Transverse colon (tissue), 4 donors: ENCODE results near the gene TMEM273.

Source experiments
- EP300 ChIP-seq: sonication (generic); formaldehyde crosslinking; IDR thresholded peaks from one replicate; pipeline ENCODE4 v1.6.1; 2017; ENCODE audit warnings: antibody characterized with exemption, low read depth
- POLR2A ChIP-seq: fragments of 450-650 bp; IDR thresholded peaks from one replicate; pipeline ENCODE4 v1.6.1; 2016; ENCODE audit warnings: antibody characterized with exemption, mild to moderate bottlenecking, moderate library complexity
- POLR2AphosphoS5 ChIP-seq, 3 donors: sonication (generic); formaldehyde crosslinking; IDR thresholded peaks; one replicate each; pipeline ENCODE4 v1.6.1; 2016; ENCODE audit warnings: antibody characterized with exemption in 3 of 3
- TF ChIP-seq, protein P1 (sequence below), 5 experiments: fragments of 200-600 bp in 3 of 5; fragments of 450-650 bp in 2 of 5; sonication (generic) in 3 of 5; IDR thresholded peaks; 1 replicate in 2 of 5; 2 replicates in 3 of 5; pipeline ENCODE4 v1.5.1; 2016 to 2017; ENCODE audit warnings: antibody characterized with exemption in 5 of 5, inconsistent platforms in 3 of 5, mild to moderate bottlenecking in 2 of 5, moderate library complexity in 1 of 5

DNA sequence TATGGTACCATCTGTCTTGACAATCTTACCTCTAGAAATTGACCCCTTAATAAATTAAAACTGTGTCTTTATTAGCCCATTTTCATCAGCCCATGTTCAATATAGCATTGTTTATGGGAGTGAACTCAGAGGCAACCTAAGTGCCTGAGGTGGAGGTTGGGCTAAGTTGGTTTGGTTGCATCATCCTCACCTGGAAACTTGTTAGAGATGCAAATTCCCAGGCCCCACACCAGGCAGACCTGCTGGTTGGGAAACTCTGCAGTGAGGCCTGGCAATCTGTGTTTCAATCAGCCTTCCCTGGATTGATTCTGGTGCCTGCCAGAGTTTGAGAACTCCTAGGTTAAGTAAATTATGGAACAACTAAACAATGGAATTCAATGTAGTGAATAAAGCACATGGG is 44.9 kb downstream of the TMEM273 start:
- TF ChIP-seq, protein P1, sequence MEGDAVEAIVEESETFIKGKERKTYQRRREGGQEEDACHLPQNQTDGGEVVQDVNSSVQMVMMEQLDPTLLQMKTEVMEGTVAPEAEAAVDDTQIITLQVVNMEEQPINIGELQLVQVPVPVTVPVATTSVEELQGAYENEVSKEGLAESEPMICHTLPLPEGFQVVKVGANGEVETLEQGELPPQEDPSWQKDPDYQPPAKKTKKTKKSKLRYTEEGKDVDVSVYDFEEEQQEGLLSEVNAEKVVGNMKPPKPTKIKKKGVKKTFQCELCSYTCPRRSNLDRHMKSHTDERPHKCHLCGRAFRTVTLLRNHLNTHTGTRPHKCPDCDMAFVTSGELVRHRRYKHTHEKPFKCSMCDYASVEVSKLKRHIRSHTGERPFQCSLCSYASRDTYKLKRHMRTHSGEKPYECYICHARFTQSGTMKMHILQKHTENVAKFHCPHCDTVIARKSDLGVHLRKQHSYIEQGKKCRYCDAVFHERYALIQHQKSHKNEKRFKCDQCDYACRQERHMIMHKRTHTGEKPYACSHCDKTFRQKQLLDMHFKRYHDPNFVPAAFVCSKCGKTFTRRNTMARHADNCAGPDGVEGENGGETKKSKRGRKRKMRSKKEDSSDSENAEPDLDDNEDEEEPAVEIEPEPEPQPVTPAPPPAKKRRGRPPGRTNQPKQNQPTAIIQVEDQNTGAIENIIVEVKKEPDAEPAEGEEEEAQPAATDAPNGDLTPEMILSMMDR (IDR thresholded peaks at IDR 0.05), result no peak
- TF ChIP-seq POLR2AphosphoS5 (IDR thresholded peaks at IDR 0.05), result no peak
- no peak for TF ChIP-seq EP300
- no peak for TF ChIP-seq POLR2A
